ENCODE results near the gene HIRIP3.

Gene HIRIP3

GRCh38 chr16:29992344-29992967 lies 3.0 kb downstream of the HIRIP3 start:
- Histone ChIP-seq H3K4me1 (ENCODE audit: insufficient read depth, low read length) (peaks cover 33% of the 10 kb centered on the region), H3K4me2 (ENCODE audit: insufficient read depth, low read length) (no peak overlapping the region), H4K20me1 (ENCODE audit: insufficient read depth, low read length) (peaks cover 11% of the 10 kb centered on the region), H3K4me3 (ENCODE audit: low read depth in 1 of 2, low read length in 2 of 2) (no peak overlapping the region), H3K79me2 (ENCODE audit: insufficient read depth, low read length) (peaks cover 37% of the 10 kb centered on the region), H3K27me3 (ENCODE audit: insufficient read depth, low read length, poor library complexity) (no peaks in the 10 kb centered on the region), H3K27ac (ENCODE audit: low read length) (no peak overlapping the region), H3K36me3 (ENCODE audit: insufficient read depth, low read length) (peaks cover 80% of the 10 kb centered on the region), H3K9ac (ENCODE audit: low read depth, low read length) (no peak overlapping the region), H2AFZ (ENCODE audit: low read depth, low read length) (no peak overlapping the region), H3K9me3 (ENCODE audit: insufficient read depth, low read length, severe bottlenecking) (no peaks in the 10 kb centered on the region)
- DNase-seq = no peak
- TF ChIP-seq CTCF (IDR thresholded peaks at IDR 0.05; ENCODE audit: borderline replicate concordance, extremely low read depth, low read length, poor library complexity, severe bottlenecking) (no peak), EZH2 (IDR thresholded peaks at IDR 0.05; ENCODE audit: borderline replicate concordance, low read depth, low read length, severe bottlenecking) (no peak)
- ATAC-seq (ENCODE audit: insufficient read depth, low read depth) = no peak

- H2AFZ ChIP-seq (ENCODE audit: low read depth, low read length) = no peak overlapping the region
Measured at GRCh38 chr16:29991571-29991904, 3.9 kb downstream of the HIRIP3 start.

GRCh38 chr16:29990883-29991570 lies 4.4 kb downstream of the HIRIP3 start:
- no peak overlapping the region for H3K9ac ChIP-seq (ENCODE audit: low read depth, low read length)
- no peak overlapping the region for H3K4me2 ChIP-seq (ENCODE audit: insufficient read depth, low read length)
- peaks cover 81% of the 10 kb centered on the region for H3K36me3 ChIP-seq (ENCODE audit: insufficient read depth, low read length)
- no peak overlapping the region for H3K27ac ChIP-seq (ENCODE audit: low read length)
- H4K20me1 ChIP-seq (ENCODE audit: insufficient read depth, low read length) = peaks cover 11% of the 10 kb centered on the region
- H3K4me3 ChIP-seq (ENCODE audit: low read depth in 1 of 2, low read length in 2 of 2) = no peak overlapping the region
- no peak for TF ChIP-seq EZH2 (IDR thresholded peaks at IDR 0.05; ENCODE audit: borderline replicate concordance, low read depth, low read length, severe bottlenecking)
- no peak for TF ChIP-seq CTCF (IDR thresholded peaks at IDR 0.05; ENCODE audit: borderline replicate concordance, extremely low read depth, low read length, poor library complexity, severe bottlenecking)
- no peak overlapping the region for H2AFZ ChIP-seq (ENCODE audit: low read depth, low read length)
- H3K79me2 ChIP-seq (ENCODE audit: insufficient read depth, low read length) = peaks cover 24% of the 10 kb centered on the region
- H3K4me1 ChIP-seq (ENCODE audit: insufficient read depth, low read length) = peaks cover 22% of the 10 kb centered on the region
- no peak for ATAC-seq (ENCODE audit: insufficient read depth, low read depth)
- H3K27me3 ChIP-seq (ENCODE audit: insufficient read depth, low read length, poor library complexity) = no peaks in the 10 kb centered on the region
- DNase-seq = no peak
- H3K9me3 ChIP-seq (ENCODE audit: insufficient read depth, low read length, severe bottlenecking) = no peaks in the 10 kb centered on the region

More at GRCh38 chr16:29991571-29991904, 3.9 kb downstream of the HIRIP3 start:
- Histone ChIP-seq H3K4me1 (ENCODE audit: insufficient read depth, low read length) (peaks cover 23% of the 10 kb centered on the region), H3K79me2 (ENCODE audit: insufficient read depth, low read length) (peaks cover 29% of the 10 kb centered on the region), H3K4me3 (ENCODE audit: low read depth in 1 of 2, low read length in 2 of 2) (no peak overlapping the region), H3K4me2 (ENCODE audit: insufficient read depth, low read length) (no peak overlapping the region), H3K27me3 (ENCODE audit: insufficient read depth, low read length, poor library complexity) (no peaks in the 10 kb centered on the region), H4K20me1 (ENCODE audit: insufficient read depth, low read length) (peaks cover 11% of the 10 kb centered on the region), H3K9me3 (ENCODE audit: insufficient read depth, low read length, severe bottlenecking) (no peaks in the 10 kb centered on the region), H3K9ac (ENCODE audit: low read depth, low read length) (no peak overlapping the region), H3K36me3 (ENCODE audit: insufficient read depth, low read length) (peaks cover 80% of the 10 kb centered on the region), H3K27ac (ENCODE audit: low read length) (no peak overlapping the region)
- DNase-seq = no peak
- ATAC-seq (ENCODE audit: insufficient read depth, low read depth) = no peak
- TF ChIP-seq EZH2 (IDR thresholded peaks at IDR 0.05; ENCODE audit: borderline replicate concordance, low read depth, low read length, severe bottlenecking) (no peak), CTCF (IDR thresholded peaks at IDR 0.05; ENCODE audit: borderline replicate concordance, extremely low read depth, low read length, poor library complexity, severe bottlenecking) (no peak)

Measured in DND-41 (cell line).